Fibroblast of villous mesenchyme (primary cell): ENCODE measurements around the gene RAB31. TPM values are rescaled to one million over a fixed set of nuclear protein-coding genes. Genes with fewer than 3 reads are reported as not detected.

ENCODE experiments used
- DNase-seq: peaks from one replicate; pipeline ENCODE4 v3.0.0-alpha.2; 2010; ENCODE audit warnings: low read depth
- H3K4me3 ChIP-seq: 2 replicates; pipeline ENCODE4 v1.5.1; 2011; ENCODE audit warnings: low read depth, mild to moderate bottlenecking, low read length
- CTCF ChIP-seq: IDR thresholded peaks from 2 replicates; pipeline ENCODE4 v1.5.1; 2012; ENCODE audit warnings: low read depth, mild to moderate bottlenecking, low read length; ENCODE audit not compliant: insufficient read depth
- total RNA-seq: library from RNA; depleted of rRNA; stranded (reverse); fragments of >200 nt; gene quantifications from 2 replicates; pipeline ENCODE4 v1.2.3, GENCODE V29; 2012

The RAB31 gene
- total RNA-seq, 1 donor, result 34.5 TPM

- no peak for DNase-seq
- TF ChIP-seq CTCF, result no peak
- no peak overlapping the region for H3K4me3 ChIP-seq
Observed at GRCh38 chr18:9874728-9875127, 166.6 kb downstream of the RAB31 start.

GRCh38 chr18:9876212-9876866 lies 168.2 kb downstream of the RAB31 start:
- DNase-seq, result no peak
- no peak for TF ChIP-seq CTCF
- H3K4me3 ChIP-seq, result peak overlapping the region; percentile 47

- no peak for TF ChIP-seq CTCF
- H3K4me3 ChIP-seq, result peak overlapping the region; percentile 47
- peak; percentile 100 for DNase-seq
Observed at GRCh38 chr18:9876867-9877654, 169.0 kb downstream of the RAB31 start.

GRCh38 chr18:9877655-9878014 lies 169.5 kb downstream of the RAB31 start:
- peak overlapping the region; percentile 35 for H3K4me3 ChIP-seq
- TF ChIP-seq CTCF, result no peak
- DNase-seq, result no peak

GRCh38 chr18:9878095-9878494 lies 170.0 kb downstream of the RAB31 start:
- DNase-seq, result no peak
- no peak for TF ChIP-seq CTCF
- no peak overlapping the region for H3K4me3 ChIP-seq

- TF ChIP-seq CTCF, result no peak
- DNase-seq, result no peak
- H3K4me3 ChIP-seq, result no peak overlapping the region
Observed at GRCh38 chr18:9878783-9879242, 170.7 kb downstream of the RAB31 start.
